ENCODE results near the gene LCLAT1.

Gene LCLAT1

DNA sequence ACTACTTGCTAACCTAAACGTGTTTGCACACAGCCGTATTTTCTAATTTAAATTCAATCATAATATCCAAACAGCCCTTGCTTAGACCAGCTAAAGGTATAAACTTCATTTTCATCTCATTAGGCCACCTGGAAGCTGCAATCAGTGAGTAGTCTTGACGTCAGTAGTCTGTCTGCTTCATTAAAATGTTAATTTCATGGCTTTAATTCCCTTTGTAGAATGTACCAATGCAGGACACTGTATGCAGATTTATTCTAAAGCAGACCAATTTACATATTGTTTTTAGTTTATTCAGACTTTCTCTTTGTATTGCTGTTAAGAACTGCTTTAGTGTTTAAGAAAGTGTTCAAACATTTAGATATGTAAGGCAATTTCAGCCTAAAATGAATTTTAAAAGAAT is 158.2 kb downstream of the LCLAT1 start:
- Histone ChIP-seq H3K27ac (ENCODE audit: low read depth, low read length) (no peak overlapping the region), H3K9ac (ENCODE audit: low read length) (no peak overlapping the region)
- no peak for TF ChIP-seq EZH2phosphoT487 (conservative IDR thresholded peaks at IDR 0.05; ENCODE audit: low read length)
- TF ChIP-seq, protein P1, sequence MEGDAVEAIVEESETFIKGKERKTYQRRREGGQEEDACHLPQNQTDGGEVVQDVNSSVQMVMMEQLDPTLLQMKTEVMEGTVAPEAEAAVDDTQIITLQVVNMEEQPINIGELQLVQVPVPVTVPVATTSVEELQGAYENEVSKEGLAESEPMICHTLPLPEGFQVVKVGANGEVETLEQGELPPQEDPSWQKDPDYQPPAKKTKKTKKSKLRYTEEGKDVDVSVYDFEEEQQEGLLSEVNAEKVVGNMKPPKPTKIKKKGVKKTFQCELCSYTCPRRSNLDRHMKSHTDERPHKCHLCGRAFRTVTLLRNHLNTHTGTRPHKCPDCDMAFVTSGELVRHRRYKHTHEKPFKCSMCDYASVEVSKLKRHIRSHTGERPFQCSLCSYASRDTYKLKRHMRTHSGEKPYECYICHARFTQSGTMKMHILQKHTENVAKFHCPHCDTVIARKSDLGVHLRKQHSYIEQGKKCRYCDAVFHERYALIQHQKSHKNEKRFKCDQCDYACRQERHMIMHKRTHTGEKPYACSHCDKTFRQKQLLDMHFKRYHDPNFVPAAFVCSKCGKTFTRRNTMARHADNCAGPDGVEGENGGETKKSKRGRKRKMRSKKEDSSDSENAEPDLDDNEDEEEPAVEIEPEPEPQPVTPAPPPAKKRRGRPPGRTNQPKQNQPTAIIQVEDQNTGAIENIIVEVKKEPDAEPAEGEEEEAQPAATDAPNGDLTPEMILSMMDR (IDR thresholded peaks at IDR 0.05; ENCODE audit: insufficient read depth, low read length, poor library complexity, severe bottlenecking) = no peak

DNA sequence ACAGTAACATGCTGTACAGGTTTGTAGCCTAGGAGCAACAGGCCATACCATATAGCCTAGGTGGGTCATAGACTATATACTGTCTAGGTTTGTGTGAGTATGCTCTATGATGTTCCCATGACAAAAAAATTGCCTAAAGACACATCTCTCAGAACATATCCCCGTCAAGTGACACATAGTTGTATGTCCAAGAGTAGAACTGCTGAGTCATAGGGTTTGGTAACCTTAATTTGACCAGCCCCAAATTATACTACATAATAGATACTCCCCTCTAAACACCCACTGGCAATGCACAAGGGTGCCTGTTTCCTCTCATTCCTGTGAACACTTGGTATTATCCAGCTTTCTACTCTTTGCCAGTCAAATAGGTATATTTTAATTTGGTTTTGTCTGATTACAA is 161.6 kb downstream of the LCLAT1 start:
- no peaks in the 10 kb centered on the region for H3K9me2 ChIP-seq (replicated peaks; ENCODE audit: insufficient read depth, low read length)
- H3K79me2 ChIP-seq (ENCODE audit: insufficient read depth, low read length) = no peaks in the 10 kb centered on the region
- H3K9ac ChIP-seq (ENCODE audit: low read length) = no peak overlapping the region
- H3K9me3 ChIP-seq (ENCODE audit: insufficient read depth, low read length) = no peaks in the 10 kb centered on the region
- H3K27me3 ChIP-seq (ENCODE audit: low read length) = no peaks in the 10 kb centered on the region
- H3K4me2 ChIP-seq (ENCODE audit: low read depth, low read length, poor library complexity, severe bottlenecking) = no peak overlapping the region
- H4K20me1 ChIP-seq (ENCODE audit: low read depth, low read length) = no peaks in the 10 kb centered on the region
- no peak overlapping the region for H2AFZ ChIP-seq (ENCODE audit: low read depth, low read length, severe bottlenecking)
- no peaks in the 10 kb centered on the region for H3K36me3 ChIP-seq (ENCODE audit: low read length)
- TF ChIP-seq, protein P1 (IDR thresholded peaks at IDR 0.05; ENCODE audit: insufficient read depth, low read length, poor library complexity, severe bottlenecking) = no peak
- no peak for TF ChIP-seq EZH2phosphoT487 (conservative IDR thresholded peaks at IDR 0.05; ENCODE audit: low read length)
- no peak overlapping the region for H3K4me3 ChIP-seq (ENCODE audit: insufficient read depth, low read length, poor library complexity, severe bottlenecking)
- no peak overlapping the region for H3K27ac ChIP-seq (ENCODE audit: low read depth, low read length)
- no peaks in the 10 kb centered on the region for H3F3A ChIP-seq (ENCODE audit: insufficient read depth)

More for the DNA sequence above, 158.2 kb downstream of the LCLAT1 start:
- Histone ChIP-seq H2AFZ (ENCODE audit: low read depth, low read length, severe bottlenecking) (no peak overlapping the region), H3F3A (ENCODE audit: insufficient read depth) (no peaks in the 10 kb centered on the region), H3K27me3 (ENCODE audit: low read length) (no peaks in the 10 kb centered on the region), H3K79me2 (ENCODE audit: insufficient read depth, low read length) (no peaks in the 10 kb centered on the region), H4K20me1 (ENCODE audit: low read depth, low read length) (no peaks in the 10 kb centered on the region), H3K9me2 (replicated peaks; ENCODE audit: insufficient read depth, low read length) (no peaks in the 10 kb centered on the region), H3K36me3 (ENCODE audit: low read length) (no peaks in the 10 kb centered on the region), H3K4me2 (ENCODE audit: low read depth, low read length, poor library complexity, severe bottlenecking) (no peak overlapping the region), H3K9me3 (ENCODE audit: insufficient read depth, low read length) (no peaks in the 10 kb centered on the region), H3K4me3 (ENCODE audit: insufficient read depth, low read length, poor library complexity, severe bottlenecking) (no peak overlapping the region)

DNA sequence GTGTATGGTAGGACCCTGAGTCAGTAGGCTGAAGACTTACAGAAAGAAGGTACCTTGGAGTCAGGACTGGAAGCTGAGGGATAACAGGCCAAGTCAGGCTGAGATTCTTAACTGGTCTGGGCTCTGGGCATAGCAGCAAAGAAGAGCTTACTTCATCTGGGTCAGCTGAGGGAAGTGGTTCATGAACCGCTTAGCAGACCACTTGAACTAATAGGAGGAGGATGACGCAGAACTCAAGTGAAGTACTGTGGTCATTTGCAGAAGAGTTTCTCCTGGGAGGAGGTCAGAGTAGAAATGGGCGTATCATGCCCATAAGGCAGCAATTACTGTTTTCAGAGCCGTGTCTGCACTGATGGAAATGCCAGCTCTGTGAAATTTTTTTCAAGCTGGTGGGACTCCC is 164.5 kb downstream of the LCLAT1 start:
- H4K20me1 ChIP-seq (ENCODE audit: low read depth, low read length) = no peaks in the 10 kb centered on the region
- H3F3A ChIP-seq (ENCODE audit: insufficient read depth) = no peaks in the 10 kb centered on the region
- no peaks in the 10 kb centered on the region for H3K36me3 ChIP-seq (ENCODE audit: low read length)
- no peak overlapping the region for H2AFZ ChIP-seq (ENCODE audit: low read depth, low read length, severe bottlenecking)
- H3K4me2 ChIP-seq (ENCODE audit: low read depth, low read length, poor library complexity, severe bottlenecking) = no peak overlapping the region
- no peaks in the 10 kb centered on the region for H3K9me3 ChIP-seq (ENCODE audit: insufficient read depth, low read length)
- no peaks in the 10 kb centered on the region for H3K9me2 ChIP-seq (replicated peaks; ENCODE audit: insufficient read depth, low read length)
- no peak for TF ChIP-seq EZH2phosphoT487 (conservative IDR thresholded peaks at IDR 0.05; ENCODE audit: low read length)
- TF ChIP-seq, protein P1 (IDR thresholded peaks at IDR 0.05; ENCODE audit: insufficient read depth, low read length, poor library complexity, severe bottlenecking) = no peak
- H3K27me3 ChIP-seq (ENCODE audit: low read length) = no peaks in the 10 kb centered on the region
- no peak overlapping the region for H3K27ac ChIP-seq (ENCODE audit: low read depth, low read length)
- H3K79me2 ChIP-seq (ENCODE audit: insufficient read depth, low read length) = no peaks in the 10 kb centered on the region
- H3K4me3 ChIP-seq (ENCODE audit: insufficient read depth, low read length, poor library complexity, severe bottlenecking) = no peak overlapping the region
- H3K9ac ChIP-seq (ENCODE audit: low read length) = no peak overlapping the region
